ENCODE data around the gene SYDE2.

SYDE2 gene

DNA sequence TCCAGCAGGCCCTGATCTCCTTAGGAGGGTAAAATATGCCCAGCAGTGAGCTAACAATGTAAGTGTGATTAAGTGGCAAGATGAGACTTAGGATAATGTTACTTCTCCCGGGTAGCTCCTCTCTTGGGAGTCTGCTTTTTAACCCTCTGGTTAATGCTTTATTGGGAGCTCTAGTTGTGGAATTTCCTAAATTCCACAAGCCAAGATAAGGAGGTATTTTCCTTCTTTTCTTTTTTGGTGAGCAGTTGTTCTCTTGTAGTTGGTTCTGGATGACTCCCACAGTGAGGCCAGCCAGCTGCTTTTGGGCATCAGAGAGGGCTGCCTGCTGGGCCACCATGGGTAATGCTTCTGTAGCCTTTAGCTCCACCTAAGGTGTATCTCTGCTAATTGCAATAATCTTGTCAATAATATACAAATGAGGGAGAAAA, 39.4 kb upstream of the SYDE2 start:
- TF ChIP-seq, protein P1, sequence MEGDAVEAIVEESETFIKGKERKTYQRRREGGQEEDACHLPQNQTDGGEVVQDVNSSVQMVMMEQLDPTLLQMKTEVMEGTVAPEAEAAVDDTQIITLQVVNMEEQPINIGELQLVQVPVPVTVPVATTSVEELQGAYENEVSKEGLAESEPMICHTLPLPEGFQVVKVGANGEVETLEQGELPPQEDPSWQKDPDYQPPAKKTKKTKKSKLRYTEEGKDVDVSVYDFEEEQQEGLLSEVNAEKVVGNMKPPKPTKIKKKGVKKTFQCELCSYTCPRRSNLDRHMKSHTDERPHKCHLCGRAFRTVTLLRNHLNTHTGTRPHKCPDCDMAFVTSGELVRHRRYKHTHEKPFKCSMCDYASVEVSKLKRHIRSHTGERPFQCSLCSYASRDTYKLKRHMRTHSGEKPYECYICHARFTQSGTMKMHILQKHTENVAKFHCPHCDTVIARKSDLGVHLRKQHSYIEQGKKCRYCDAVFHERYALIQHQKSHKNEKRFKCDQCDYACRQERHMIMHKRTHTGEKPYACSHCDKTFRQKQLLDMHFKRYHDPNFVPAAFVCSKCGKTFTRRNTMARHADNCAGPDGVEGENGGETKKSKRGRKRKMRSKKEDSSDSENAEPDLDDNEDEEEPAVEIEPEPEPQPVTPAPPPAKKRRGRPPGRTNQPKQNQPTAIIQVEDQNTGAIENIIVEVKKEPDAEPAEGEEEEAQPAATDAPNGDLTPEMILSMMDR (conservative IDR thresholded peaks at IDR 0.05): peak; percentile 60
- no peak for TF ChIP-seq ZFX (IDR thresholded peaks at IDR 0.05)
- H3K27ac ChIP-seq: no peak overlapping the region

DNA sequence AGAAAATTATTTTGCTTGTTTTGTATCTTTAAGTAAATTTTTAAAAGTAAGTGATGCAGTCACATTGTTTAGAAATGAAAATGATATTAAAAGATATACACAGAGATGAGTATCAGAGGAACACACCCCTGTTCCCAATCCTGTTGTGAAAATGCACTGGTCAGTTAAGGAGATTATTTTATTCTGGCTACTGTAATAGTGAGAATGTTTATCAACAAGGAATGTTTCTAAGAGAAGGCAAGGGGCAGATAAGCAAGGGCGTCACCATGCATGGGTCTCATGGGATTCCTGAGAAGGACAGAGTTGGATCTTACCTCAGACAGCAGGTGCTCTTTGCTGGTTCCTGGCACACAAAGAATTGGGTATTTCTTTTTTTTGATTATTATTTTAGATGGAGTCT, 36.8 kb upstream of the SYDE2 start:
- H3K27ac ChIP-seq: no peak overlapping the region
- TF ChIP-seq, protein P1 (conservative IDR thresholded peaks at IDR 0.05): no peak
- TF ChIP-seq ZFX (IDR thresholded peaks at IDR 0.05): no peak

DNA sequence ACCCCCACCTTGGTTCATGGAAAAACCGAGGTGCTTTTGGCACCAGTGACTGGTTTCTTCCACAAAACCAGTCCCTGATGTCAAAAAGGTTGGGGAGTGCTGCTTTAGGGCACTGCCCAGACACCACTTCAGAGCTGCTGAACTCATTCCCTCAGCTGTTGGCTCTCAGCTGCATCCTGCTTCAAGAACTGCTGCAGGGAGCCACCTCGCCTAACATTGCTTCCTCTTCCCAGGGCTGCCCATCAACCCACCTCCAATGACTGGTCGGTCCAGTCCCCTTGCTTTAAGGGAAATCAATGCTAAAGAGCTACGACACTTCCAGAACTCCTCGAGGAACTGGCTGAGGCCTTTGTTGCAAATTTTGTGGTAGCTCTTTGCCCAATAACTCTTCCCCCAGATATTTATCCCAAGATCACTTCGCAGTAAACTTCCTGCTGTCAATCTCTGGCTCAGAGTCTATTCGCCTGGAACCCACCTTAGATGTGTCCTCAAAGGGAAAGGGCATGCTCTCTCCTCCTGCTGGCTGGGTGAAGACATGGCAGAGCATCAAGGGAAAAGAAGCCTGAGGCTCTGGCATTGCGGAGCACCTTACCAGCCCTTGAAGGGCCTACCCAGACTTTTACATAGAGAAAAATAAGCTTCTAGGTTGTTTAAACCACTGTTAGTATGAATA, 29.6 kb upstream of the SYDE2 start:
- TF ChIP-seq ZFX (IDR thresholded peaks at IDR 0.05): no peak
- TF ChIP-seq, protein P1 (conservative IDR thresholded peaks at IDR 0.05): peak; percentile 33
- H3K27ac ChIP-seq: no peak overlapping the region

DNA sequence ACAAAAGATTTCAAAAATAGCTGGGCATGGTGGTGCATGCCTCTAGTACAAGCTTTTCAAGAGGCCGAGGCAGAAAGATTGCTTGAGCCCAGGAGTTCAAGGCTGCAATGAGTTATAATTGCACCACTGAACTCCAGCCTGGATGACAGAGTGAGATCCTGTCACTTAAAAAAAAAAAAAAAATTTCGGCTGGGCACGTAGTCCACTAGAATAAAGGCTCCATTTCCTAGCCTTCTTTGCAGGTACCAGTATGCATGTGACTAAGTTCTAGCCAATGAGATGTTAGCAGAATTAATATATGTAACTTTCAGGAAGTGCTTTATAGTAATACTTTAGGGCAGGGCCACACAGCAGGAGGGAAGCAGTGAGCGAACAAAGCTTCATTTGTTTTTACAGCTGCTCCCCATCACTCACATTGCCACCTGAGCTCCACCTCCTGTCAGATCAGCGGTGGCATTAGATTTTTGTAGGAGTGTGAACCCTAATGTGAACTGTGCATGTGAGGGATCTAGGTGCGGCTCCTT, 28.8 kb upstream of the SYDE2 start:
- H3K27ac ChIP-seq: no peak overlapping the region
- TF ChIP-seq ZFX (IDR thresholded peaks at IDR 0.05): no peak
- TF ChIP-seq, protein P1 (conservative IDR thresholded peaks at IDR 0.05): no peak

DNA sequence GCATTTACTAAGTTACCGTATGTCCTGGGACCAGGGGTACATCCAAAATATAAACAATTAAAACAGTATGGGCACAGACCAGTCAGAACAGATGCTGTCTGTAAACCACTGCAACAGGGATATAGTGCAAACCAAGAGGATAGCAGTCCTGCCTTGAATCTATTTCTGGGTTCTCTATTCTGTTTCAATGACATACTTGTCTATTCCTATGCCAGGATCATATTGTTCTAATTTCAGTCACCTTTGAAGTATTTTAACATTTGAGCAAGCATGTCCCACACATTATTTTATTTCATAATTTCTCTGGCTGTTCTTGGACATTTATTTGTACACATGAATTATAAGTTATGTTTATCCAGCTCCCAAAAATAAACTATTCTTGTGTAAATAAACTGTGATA, 28.2 kb upstream of the SYDE2 start:
- H3K27ac ChIP-seq: no peak overlapping the region
- TF ChIP-seq ZFX (IDR thresholded peaks at IDR 0.05): no peak
- TF ChIP-seq, protein P1 (conservative IDR thresholded peaks at IDR 0.05): no peak

DNA sequence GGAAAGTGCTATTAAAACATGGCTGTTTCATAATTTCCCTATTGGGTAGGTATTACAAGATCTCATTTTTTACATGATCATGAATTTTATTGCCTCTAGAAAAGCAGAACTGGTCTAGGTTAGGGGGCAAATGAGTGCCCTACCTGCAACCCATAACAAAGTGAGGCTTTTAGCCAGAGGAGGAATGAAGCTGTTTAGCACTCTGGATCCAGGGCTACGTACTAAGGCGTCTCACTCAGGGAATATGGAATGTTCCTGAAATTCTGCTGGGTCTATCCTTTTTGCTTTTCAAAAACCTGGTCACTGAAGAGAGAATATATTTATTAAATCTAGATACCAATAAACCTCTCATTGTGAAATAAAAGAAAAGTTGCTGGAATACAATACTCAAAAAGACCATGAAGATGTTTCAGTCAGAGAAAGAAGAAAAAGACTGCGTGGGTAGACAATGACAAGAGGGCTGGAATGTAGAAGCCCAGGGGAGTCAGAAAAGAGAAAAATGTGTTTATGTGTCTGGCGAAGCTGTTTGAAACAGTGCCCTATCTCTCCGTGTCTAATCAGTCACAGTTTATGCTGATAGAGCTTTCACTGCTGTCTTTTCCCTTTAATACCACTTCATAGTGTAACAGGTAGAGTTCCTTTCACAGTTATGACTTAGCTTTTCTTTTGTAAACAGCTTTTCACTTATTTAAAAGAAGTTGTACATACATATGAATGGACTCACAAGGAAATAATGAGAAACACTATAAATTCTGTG, 25.0 kb upstream of the SYDE2 start:
- TF ChIP-seq, protein P1 (conservative IDR thresholded peaks at IDR 0.05): no peak
- no peak for TF ChIP-seq ZFX (IDR thresholded peaks at IDR 0.05)
- no peak overlapping the region for H3K27ac ChIP-seq

Measured in C4-2B (cell line).